ENCODE measurements around the gene DYNC1I1. TPM values are rescaled to one million over a fixed set of nuclear protein-coding genes. Genes with fewer than 3 reads are reported as not detected.

DYNC1I1 gene
- total RNA-seq, 4 donors from 2014 or later, result 7.8 to 21.3 (median 11.6) TPM

- no peaks in the 10 kb centered on the region for H3K9me3 ChIP-seq
- TF ChIP-seq POLR2A (IDR thresholded peaks at IDR 0.05), result no peak
- TF ChIP-seq CTCF (IDR thresholded peaks at IDR 0.05 in 4 of 5, conservative IDR thresholded peaks at IDR 0.05 in 1 of 5), result no peak
- intact Hi-C loops (cut with DNase I; ENCODE audit: low total_unique reads) (no loop called here), in situ Hi-C loops (cut with MboI; ENCODE audit: low sequenced_read_pairs in 4 of 4) (no loop called here)
- no peaks in the 10 kb centered on the region for H3K4me1 ChIP-seq
- H3K4me3 ChIP-seq, result no peak overlapping the region
- no peak overlapping the region for H3K27ac ChIP-seq
- H3K36me3 ChIP-seq, result no peaks in the 10 kb centered on the region
- no peak for DNase-seq
- no peak for ATAC-seq
- no peaks in the 10 kb centered on the region for H3K27me3 ChIP-seq
Measured at GRCh38 chr7:95960706-95961244, 188.4 kb downstream of the DYNC1I1 start.

GRCh38 chr7:95963446-95963990, 191.2 kb downstream of the DYNC1I1 start:
- no peak for TF ChIP-seq CTCF (IDR thresholded peaks at IDR 0.05 in 4 of 5, conservative IDR thresholded peaks at IDR 0.05 in 1 of 5)
- TF ChIP-seq POLR2A (IDR thresholded peaks at IDR 0.05), result no peak
- Histone ChIP-seq H3K4me1 (no peaks in the 10 kb centered on the region), H3K36me3 (no peaks in the 10 kb centered on the region), H3K9me3 (no peaks in the 10 kb centered on the region), H3K27ac (no peak overlapping the region), H3K4me3 (no peak overlapping the region), H3K27me3 (no peaks in the 10 kb centered on the region)
- intact Hi-C loops (cut with DNase I; ENCODE audit: low total_unique reads), result no loop called here
- DNase-seq (no peak), ATAC-seq (no peak)
- in situ Hi-C loops (cut with MboI; ENCODE audit: low sequenced_read_pairs in 4 of 4), result no loop called here

- Histone ChIP-seq H3K9me3 (no peaks in the 10 kb centered on the region), H3K27me3 (no peaks in the 10 kb centered on the region), H3K4me1 (no peaks in the 10 kb centered on the region), H3K4me3 (no peak overlapping the region), H3K27ac (no peak overlapping the region), H3K36me3 (no peaks in the 10 kb centered on the region)
- in situ Hi-C loops (cut with MboI; ENCODE audit: low sequenced_read_pairs in 4 of 4) (no loop called here), intact Hi-C loops (cut with DNase I; ENCODE audit: low total_unique reads) (no loop called here)
- TF ChIP-seq CTCF (IDR thresholded peaks at IDR 0.05 in 4 of 5, conservative IDR thresholded peaks at IDR 0.05 in 1 of 5), result no peak
- no peak for TF ChIP-seq POLR2A (IDR thresholded peaks at IDR 0.05)
- DNase-seq (no peak), ATAC-seq (no peak)
Measured at GRCh38 chr7:95971716-95972115, 199.4 kb downstream of the DYNC1I1 start.

GRCh38 chr7:95972523-95972922, 200.2 kb downstream of the DYNC1I1 start:
- Histone ChIP-seq H3K4me1 (peaks cover 0 to 4% of the 10 kb centered on the region in 2 donors), H3K36me3 (no peaks in the 10 kb centered on the region), H3K27me3 (no peaks in the 10 kb centered on the region), H3K27ac (no peak overlapping the region), H3K9me3 (no peaks in the 10 kb centered on the region), H3K4me3 (no peak overlapping the region)
- TF ChIP-seq CTCF (IDR thresholded peaks at IDR 0.05 in 4 of 5, conservative IDR thresholded peaks at IDR 0.05 in 1 of 5) (no peak), POLR2A (IDR thresholded peaks at IDR 0.05) (no peak)
- DNase-seq (no peak), ATAC-seq (no peak)
- in situ Hi-C loops (cut with MboI; ENCODE audit: low sequenced_read_pairs in 4 of 4), result no loop called here
- intact Hi-C loops (cut with DNase I; ENCODE audit: low total_unique reads), result no loop called here

GRCh38 chr7:95974108-95974507, 201.8 kb downstream of the DYNC1I1 start:
- Histone ChIP-seq H3K36me3 (no peaks in the 10 kb centered on the region), H3K27ac (no peak overlapping the region), H3K9me3 (no peaks in the 10 kb centered on the region), H3K4me3 (no peak overlapping the region), H3K4me1 (peaks cover 0 to 11% of the 10 kb centered on the region in 2 donors), H3K27me3 (no peaks in the 10 kb centered on the region)
- intact Hi-C loops (cut with DNase I; ENCODE audit: low total_unique reads), result no loop called here
- TF ChIP-seq POLR2A (IDR thresholded peaks at IDR 0.05), result no peak
- TF ChIP-seq CTCF (IDR thresholded peaks at IDR 0.05 in 4 of 5, conservative IDR thresholded peaks at IDR 0.05 in 1 of 5), result no peak
- in situ Hi-C loops (cut with MboI; ENCODE audit: low sequenced_read_pairs in 4 of 4), result no loop called here
- ATAC-seq (no peak), DNase-seq (no peak)

Measured in gastrocnemius medialis (tissue), 4 donors.